HG03066 (cell line): ENCODE measurements around the gene YTHDC2.

ENCODE experiments used
- ATAC-seq: cut with Tn5 transposase; IDR thresholded peaks from one replicate; pipeline ENCODE4 v1.9.1; 2021; ENCODE audit warnings: low read depth; ENCODE audit not compliant: unreplicated experiment

YTHDC2 gene

GRCh38 chr5:113513384-113514288 is at the start of gene YTHDC2:
Gene YTHDC2 (plus strand): TSS chr5:113513694. CDS start chr5:113513896, 202 bp downstream.
- ATAC-seq = peak; percentile 99

- no peak for ATAC-seq
Measured at GRCh38 chr5:113474100-113474728, 39.3 kb upstream of the YTHDC2 start.

GRCh38 chr5:113478691-113479090 is 34.8 kb upstream of the YTHDC2 start:
- no peak for ATAC-seq

GRCh38 chr5:113480243-113480642 is 33.3 kb upstream of the YTHDC2 start:
- no peak for ATAC-seq

GRCh38 chr5:113487416-113487780 is 26.1 kb upstream of the YTHDC2 start:
- no peak for ATAC-seq

GRCh38 chr5:113487781-113488644 is 25.5 kb upstream of the YTHDC2 start, which contains the start of gene MCC:
Gene MCC (minus strand): TSS chr5:113488453.
- ATAC-seq = no peak

- ATAC-seq = no peak
Measured at GRCh38 chr5:113488645-113489184, 24.8 kb upstream of the YTHDC2 start.

GRCh38 chr5:113489299-113489698 is 24.2 kb upstream of the YTHDC2 start:
- ATAC-seq = peak; percentile 47

GRCh38 chr5:113490317-113490716 is 23.2 kb upstream of the YTHDC2 start:
- ATAC-seq = no peak

- ATAC-seq = no peak
Measured at GRCh38 chr5:113491022-113491421, 22.5 kb upstream of the YTHDC2 start.

- no peak for ATAC-seq
Measured at GRCh38 chr5:113493446-113493845, 20.0 kb upstream of the YTHDC2 start.

- no peak for ATAC-seq
Measured at GRCh38 chr5:113495422-113495841, 18.1 kb upstream of the YTHDC2 start.

- ATAC-seq = no peak
Measured at GRCh38 chr5:113502073-113502472, 11.4 kb upstream of the YTHDC2 start.

GRCh38 chr5:113503146-113503545 is 10.3 kb upstream of the YTHDC2 start:
- no peak for ATAC-seq

- no peak for ATAC-seq
Measured at GRCh38 chr5:113505181-113505580, 8.3 kb upstream of the YTHDC2 start.

GRCh38 chr5:113507601-113508000 is 5.9 kb upstream of the YTHDC2 start:
- ATAC-seq = no peak

- no peak for ATAC-seq
Measured at GRCh38 chr5:113508756-113509155, 4.7 kb upstream of the YTHDC2 start.

- no peak for ATAC-seq
Measured at GRCh38 chr5:113510836-113511451, 2.5 kb upstream of the YTHDC2 start.

- ATAC-seq = no peak
Measured at GRCh38 chr5:113512341-113512740, 1.2 kb upstream of the YTHDC2 start.

- ATAC-seq = no peak
Measured at GRCh38 chr5:113514289-113514635, 768 bp downstream of the YTHDC2 start.
